ENCODE results near the gene TGFBR3.

GRCh38 chr1:91631718-91632330 is 254.1 kb downstream of the TGFBR3 start:
- TF ChIP-seq CTCF (IDR thresholded peaks at IDR 0.05; ENCODE audit: poor library complexity) (no peak), EZH2phosphoT487 (IDR thresholded peaks at IDR 0.05; ENCODE audit: low read depth, severe bottlenecking, unreplicated experiment) (no peak), EZH2 (IDR thresholded peaks at IDR 0.05; ENCODE audit: borderline replicate concordance) (no peak)
